B cell (primary cell): ENCODE results near the gene SPRR2E. TPM values are rescaled to one million over a fixed set of nuclear protein-coding genes. Genes with fewer than 3 reads are reported as not detected.
"Not testable (repeated sequence)": the region's sequence is repeated elsewhere in the genome, so short reads cannot be mapped to it uniquely, and the experiment has no call there.

Experiments
- ATAC-seq: fragments of 200-7000 bp; cut with Tn5 transposase; one replicate; pipeline ENCODE4 v1.10.0; 2021; ENCODE audit warnings: low read depth, mild to moderate bottlenecking, moderate number of reproducible peaks, moderate library complexity
- CTCF ChIA-PET: fragments of 350-600 bp; sonication (Branson Sonifier 250); formaldehyde crosslinking; loops from one replicate; lab custom pipeline; 2021; ENCODE audit warnings: antibody characterized with exemption, inconsistent platforms; lab: Charles Lee
- POLR2A ChIA-PET: fragments of 350-600 bp; sonication (Branson Sonifier 250); formaldehyde crosslinking; loops from one replicate; lab custom pipeline; 2021; ENCODE audit warnings: antibody characterized with exemption; lab: Charles Lee
- DNase-seq: peaks from one replicate; pipeline ENCODE4 v3.0.0; 2013
- H2AFZ ChIP-seq: 2 replicates; pipeline ENCODE4 v1.6.1; 2012; ENCODE audit warnings: mild to moderate bottlenecking, low read depth, low read length; ENCODE audit not compliant: insufficient read depth, poor library complexity, severe bottlenecking
- H3K27ac ChIP-seq, 2 donors: 1 replicate in 1 of 2; 2 replicates in 1 of 2; pipeline ENCODE4 v1.5.1; 2012 to 2013; ENCODE audit warnings: low read length in 2 of 2, mild to moderate bottlenecking in 2 of 2, moderate library complexity in 1 of 2
- H3K27me3 ChIP-seq, 4 experiments: fragments of 200-600 bp in 1 of 4; sonication (generic) in 1 of 4; replicated peaks in 1 of 4; 1 replicate in 2 of 4; 2 replicates in 2 of 4; pipeline versions ENCODE4 v1.6.1 to v1.7.0; 2013 to 2016; ENCODE audit warnings: low read length in 3 of 4, mild to moderate bottlenecking in 2 of 4, mixed read lengths in 1 of 4, moderate library complexity in 1 of 4; ENCODE audit not compliant: insufficient read depth in 4 of 4, control insufficient read depth in 3 of 4; ENCODE audit errors: control extremely low read depth in 1 of 4
- H3K36me3 ChIP-seq, 2 experiments: replicated peaks in 1 of 2; 1 replicate in 1 of 2; 2 replicates in 1 of 2; pipeline versions ENCODE4 v1.6.1 to v1.7.1; 2013; ENCODE audit warnings: low read length in 1 of 2; ENCODE audit not compliant: insufficient read depth in 2 of 2, control insufficient read depth in 1 of 2; ENCODE audit errors: control extremely low read depth in 1 of 2, extremely low read depth in 1 of 2
- H3K4me1 ChIP-seq, 2 donors: fragments of 200-600 bp in 1 of 2; sonication (generic) in 1 of 2; 1 replicate in 1 of 2; 2 replicates in 1 of 2; pipeline versions ENCODE4 v1.5.1 to v1.6.1; 2013 to 2017; ENCODE audit warnings: low read length in 2 of 2; ENCODE audit not compliant: control insufficient read depth in 2 of 2, insufficient read depth in 2 of 2
- H3K4me2 ChIP-seq: replicated peaks from 2 replicates; pipeline ENCODE3; 2012; ENCODE audit warnings: mild to moderate bottlenecking, low read depth, low read length; ENCODE audit not compliant: poor library complexity, severe bottlenecking
- H3K4me3 ChIP-seq, 5 experiments: fragments of 200-600 bp in 1 of 5; sonication (generic) in 1 of 5; 1 replicate in 3 of 5; 2 replicates in 2 of 5; pipeline versions ENCODE4 v1.5.1 to v1.7.0; 2011 to 2016; ENCODE audit warnings: low read length in 4 of 5, mild to moderate bottlenecking in 4 of 5, low read depth in 2 of 5, control low read depth in 1 of 5, moderate library complexity in 1 of 5; ENCODE audit not compliant: insufficient read depth in 1 of 5; ENCODE audit errors: control extremely low read depth in 1 of 5, extremely low read depth in 1 of 5
- H3K79me2 ChIP-seq: fragments of 200-600 bp; sonication (generic); one replicate; pipeline ENCODE4 v1.6.0; 2016; ENCODE audit warnings: low read length; ENCODE audit not compliant: control insufficient read depth, insufficient read depth
- H3K9ac ChIP-seq: fragments of 200-600 bp; sonication (generic); 2 replicates; pipeline ENCODE4 v1.6.1; 2017; ENCODE audit warnings: mild to moderate bottlenecking, low read length, moderate library complexity
- H3K9me3 ChIP-seq, 3 donors: one replicate each; pipeline versions ENCODE4 v1.6.1 to v1.7.1; 2013; ENCODE audit warnings: low read length in 2 of 3; ENCODE audit not compliant: control insufficient read depth in 2 of 3, insufficient read depth in 1 of 3; ENCODE audit errors: control extremely low read depth in 1 of 3
- H4K20me1 ChIP-seq: 2 replicates; pipeline ENCODE4 v1.6.0; 2012; ENCODE audit warnings: mild to moderate bottlenecking, low read length; ENCODE audit not compliant: insufficient read depth, control insufficient read depth, poor library complexity, severe bottlenecking
- H3K27ac Mint-ChIP-seq: one replicate; pipeline ENCODE4 v1.8.0; 2021; ENCODE audit warnings: mixed read lengths
- H3K27me3 Mint-ChIP-seq: one replicate; pipeline ENCODE4 v1.8.0; 2021; ENCODE audit warnings: mixed read lengths
- H3K4me1 Mint-ChIP-seq: one replicate; pipeline ENCODE4 v1.8.0; 2021; ENCODE audit warnings: mixed read lengths
- H3K4me3 Mint-ChIP-seq: one replicate; pipeline ENCODE4 v1.8.0; 2021; ENCODE audit warnings: mixed read lengths
- H3K9me3 Mint-ChIP-seq: one replicate; pipeline ENCODE4 v1.8.0; 2022; ENCODE audit warnings: mixed read lengths; ENCODE audit not compliant: insufficient read depth
- CTCF ChIP-seq: fragments of 200-600 bp; IDR thresholded peaks from one replicate; pipeline ENCODE4 v1.8.0; 2022; ENCODE audit warnings: antibody characterized with exemption, mild to moderate bottlenecking
- EZH2 ChIP-seq: IDR thresholded peaks from 2 replicates; pipeline ENCODE4 v1.6.1; 2012; ENCODE audit warnings: borderline replicate concordance, low read depth, mild to moderate bottlenecking, moderate library complexity, low read length; ENCODE audit not compliant: insufficient read depth, poor library complexity, severe bottlenecking
- WGBS: methylation state at CpG from one replicate; pipeline ENCODE4 v1.1.5; 2013; ENCODE audit warnings: missing lambda C conversion rate; ENCODE audit not compliant: insufficient coverage; 5-methylcytosine and 5-hydroxymethylcytosine counted together
- intact Hi-C: fragments of 100-400 bp; cut with micrococcal nuclease; formaldehyde crosslinking; loops from one replicate; pipeline ENCODE4 v1.10.0; 2022
- polyA plus RNA-seq: library from polyadenylated mRNA; depleted of rRNA; stranded (reverse); fragments of >200 nt; gene quantifications from 2 replicates; pipeline ENCODE4 v1.2.3, GENCODE V29; 2012
- total RNA-seq, 2 donors: library from RNA; stranded (reverse); fragments of 120-200 nt in 1 of 2; gene quantifications; 1 replicate in 1 of 2; 2 replicates in 1 of 2; pipeline versions ENCODE4 v1.2.3 to v1.2.4, GENCODE V29; 2013 to 2022

Gene SPRR2E
- total and polyA plus RNA-seq, 2 donors (not counting 1 experiment from before 2014, with no cell fraction given): not detected

GRCh38 chr1:153119491-153119971 is 25.2 kb upstream of the SPRR2E start:
- H4K20me1 ChIP-seq: no peaks in the 10 kb centered on the region
- H3K4me1 ChIP-seq: no peaks in the 10 kb centered on the region
- no peaks in the 10 kb centered on the region for H3K4me1 Mint-ChIP-seq
- no peak for ATAC-seq
- ChIA-PET POLR2A (no interaction called here), CTCF (no interaction called here)
- no peak overlapping the region for H3K9ac ChIP-seq
- no peak overlapping the region for H3K4me3 Mint-ChIP-seq
- H3K9me3 ChIP-seq: peaks cover 0 to 3% (median 1%) of the 10 kb centered on the region in 3 donors
- TF ChIP-seq CTCF (no peak), EZH2 (no peak)
- H2AFZ ChIP-seq: no peak overlapping the region
- peaks cover 30% of the 10 kb centered on the region for H3K27me3 Mint-ChIP-seq
- H3K79me2 ChIP-seq: no peaks in the 10 kb centered on the region
- intact Hi-C loops: no loop called here
- WGBS: 69% methylated on average over 2 of the region's 3 CpGs
- peaks cover 2% of the 10 kb centered on the region for H3K9me3 Mint-ChIP-seq
- no peak overlapping the region for H3K4me2 ChIP-seq
- H3K36me3 ChIP-seq: no peaks in the 10 kb centered on the region
- no peak for DNase-seq
- no peak overlapping the region for H3K27ac Mint-ChIP-seq
- no peak overlapping the region for H3K27ac ChIP-seq
- H3K27me3 ChIP-seq: peaks cover 0 to 10% (median 3%) of the 10 kb centered on the region in 4 experiments
- H3K4me3 ChIP-seq: no peak overlapping the region

DNA sequence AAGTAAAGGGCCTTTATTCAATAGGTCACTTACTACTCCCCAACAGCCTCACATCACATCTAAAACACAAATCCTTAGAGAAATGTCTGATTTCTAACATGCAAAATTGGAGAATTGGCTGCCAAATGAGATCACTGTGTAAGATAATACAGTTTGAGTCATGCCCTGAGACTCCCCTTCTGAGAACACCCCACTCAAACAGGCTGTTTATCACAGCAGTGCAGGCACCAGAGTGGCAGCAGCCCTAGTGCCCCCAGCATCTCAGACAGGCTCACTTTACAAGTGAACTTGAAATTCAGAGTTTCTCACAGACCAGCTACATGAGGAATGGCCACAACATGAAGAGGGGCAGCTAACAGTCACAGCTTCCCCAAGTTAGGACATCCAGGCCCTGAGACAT is 20.9 kb upstream of the SPRR2E start:
- H3K9me3 ChIP-seq, H3K36me3 ChIP-seq, H4K20me1 ChIP-seq, POLR2A ChIA-PET, H3K4me1 Mint-ChIP-seq, H3K27me3 ChIP-seq, H3K4me1 ChIP-seq, DNase-seq, H3K79me2 ChIP-seq, H3K4me3 Mint-ChIP-seq, H3K4me2 ChIP-seq, H3K9ac ChIP-seq, H3K27ac Mint-ChIP-seq, H2AFZ ChIP-seq, H3K4me3 ChIP-seq, ATAC-seq, intact Hi-C loops, H3K9me3 Mint-ChIP-seq, H3K27ac ChIP-seq, CTCF ChIA-PET: not testable (repeated sequence)
- H3K27me3 Mint-ChIP-seq: peaks cover 28% of the 10 kb centered on the region
